ENCODE data around the gene UBA52. TPM values are rescaled to one million over a fixed set of nuclear protein-coding genes. Genes with fewer than 3 reads are reported as not detected.

UBA52 gene
- 959 and 1,184 TPM in 2 replicates for total RNA-seq (2016; rRNA removed; fragmentation: Illumina TruSeq; extraction: Trizol)
- 1,298 and 1,315 TPM in 2 replicates for total RNA-seq (2016; cell fraction: cytosol; rRNA removed; fragmentation: Illumina TruSeq; extraction: Trizol; ENCODE audit: low read depth)
- 938 and 1,264 TPM in 2 replicates for total RNA-seq (2016; cell fraction: insoluble cytoplasmic fraction; rRNA removed; fragmentation: Illumina TruSeq; extraction: Trizol)
- total RNA-seq (2016; cell fraction: membrane; rRNA removed; fragmentation: Illumina TruSeq; extraction: Trizol), result 1,565 and 1,724 TPM in 2 replicates
- total RNA-seq (2016; cell fraction: nucleus; rRNA removed; fragmentation: Illumina TruSeq; extraction: Trizol), result 276 and 314 TPM in 2 replicates
- 1,655 and 1,782 TPM in 2 replicates for polyA plus RNA-seq (2011; rRNA removed)
- polyA plus RNA-seq (2011; cell fraction: cytosol; rRNA removed), result 2,000 and 3,037 TPM in 2 replicates
- 482 and 607 TPM in 2 replicates for polyA plus RNA-seq (2011; cell fraction: nucleus; rRNA removed)
- polyA plus RNA-seq (2012), result 1,641 and 1,658 TPM in 2 replicates
- polyA plus RNA-seq (2016; cell fraction: cytosol; fragmentation: Illumina TruSeq; extraction: Trizol; ENCODE audit: low read depth), result 1,864 and 1,905 TPM in 2 replicates
- 1,524 and 1,536 TPM in 2 replicates for polyA plus RNA-seq (2016; cell fraction: insoluble cytoplasmic fraction; fragmentation: Illumina TruSeq; extraction: Trizol; ENCODE audit: low read depth)
- 2,008 and 2,053 TPM in 2 replicates for polyA plus RNA-seq (2016; cell fraction: membrane; fragmentation: Illumina TruSeq; extraction: Trizol; ENCODE audit: low read depth)
- polyA plus RNA-seq (2016; cell fraction: nucleus; fragmentation: Illumina TruSeq; extraction: Trizol; ENCODE audit: insufficient read depth, low read depth), result 658 and 675 TPM in 2 replicates
- 1,990 and 2,943 TPM in 2 replicates for polyA minus RNA-seq (2011; rRNA and poly(A)+ RNA removed; ENCODE audit: low replicate concordance)
- 420 and 430 TPM in 2 replicates for polyA minus RNA-seq (2011; cell fraction: cytosol; rRNA and poly(A)+ RNA removed)
- 113 and 142 TPM in 2 replicates for polyA minus RNA-seq (2011; cell fraction: nucleus; rRNA and poly(A)+ RNA removed)
- Bru-seq, nascent RNA, result percentile 94 among the genes with signal in this experiment
- percentile 97 among the genes with signal in this experiment for BruChase-seq, experiment 1, labeled RNA remaining after a 6-hour chase
- percentile 95 among the genes with signal in this experiment for BruChase-seq, experiment 2, labeled RNA remaining after a 2-hour chase
- long read RNA-seq, experiment 1, transcript UBA52-201 (5 exons, 572 nt), result major isoform, 362 of 820 reads
- long read RNA-seq, experiment 1, transcript UBA52-202 (5 exons, 2,845 nt), result minor isoform, 221 of 820 reads
- long read RNA-seq, experiment 1, transcript UBA52-209 (4 exons, 514 nt), result minor isoform, 178 of 820 reads
- long read RNA-seq, experiment 1, partial matches to known transcripts, result 20 of 820 reads
- long read RNA-seq, experiment 1, other reads (novel, unspliced or antisense), result 30 of 820 reads
- long read RNA-seq, experiment 2, transcript UBA52-213 (5 exons, 707 nt), result minor isoform, 8 of 1,648 reads
- long read RNA-seq, experiment 2, transcript UBA52-202 (5 exons, 2,845 nt), result minor isoform, 475 of 1,648 reads
- long read RNA-seq, experiment 2, transcript UBA52-201 (5 exons, 572 nt), result minor isoform, 273 of 1,648 reads
- long read RNA-seq, experiment 2, transcript UBA52-209 (4 exons, 514 nt), result major isoform, 758 of 1,648 reads
- long read RNA-seq, experiment 2, partial matches to known transcripts, result 70 of 1,648 reads
- long read RNA-seq, experiment 2, other reads (novel, unspliced or antisense), result 56 of 1,648 reads

GRCh38 chr19:18571564-18572344 lies at the start of gene UBA52:
TSS of gene UBA52 (plus strand) at chr19:18571857. CDS start at chr19:18573301, 1,444 bp downstream.
- POLR2A ChIA-PET, result interaction anchor here (0.7 to 4.4 kb wide), 27 partner anchors 9 to 279 kb away, joined by 3 to 74 read pairs (median 4); partner anchors contain the start of genes ELL, KXD1 and REX1BD
- Histone ChIP-seq H3K27me3 (ENCODE audit: control insufficient read depth in 1 of 2, insufficient read depth in 2 of 2, low read length in 2 of 2) (no peaks in the 10 kb centered on the region; a peak in 1 of 5 replicates), H3K9me3 (ENCODE audit: low read length) (no peaks in the 10 kb centered on the region), H3K9ac (ENCODE audit: insufficient read depth, low read depth, low read length) (peak within 1 kb of the TSS; percentile 96), H3K4me3 (replicated peaks in 1 of 3; ENCODE audit: insufficient read depth in 1 of 3, low read depth in 2 of 3, low read length in 3 of 3) (peak within 1 kb of the TSS; percentile 75 to 90 (median 85)), H2AFZ (ENCODE audit: low read length) (no peak within 1 kb of the TSS), H3K79me2 (ENCODE audit: insufficient read depth, low read length) (peaks cover 21% of the 10 kb centered on the region), H3K4me2 (ENCODE audit: low read depth, low read length) (peak within 1 kb of the TSS; percentile 100), H3K4me1 (ENCODE audit: insufficient read depth, low read length) (peaks cover 20% of the 10 kb centered on the region), H3K36me3 (replicated peaks in 1 of 2; ENCODE audit: control insufficient read depth in 1 of 2, insufficient read depth in 2 of 2, low read length in 2 of 2) (peaks cover 24 to 48% of the 10 kb centered on the region in 2 experiments; a peak in 4 of 5 replicates), H3K27ac (ENCODE audit: extremely low read length, insufficient read depth, low read length) (peak within 1 kb of the TSS; percentile 75), H4K20me1 (ENCODE audit: insufficient read depth, low read length) (peaks cover 10% of the 10 kb centered on the region)
- BruUV-seq (replicated peaks), result no TSS peak
- CTCF ChIA-PET (ENCODE audit: low intra/inter-chr PET ratio, low total read pairs), result no interaction called here
- DNase-seq (ENCODE audit: low spot score), result peak; percentile 93
- peak; percentile 68 for FAIRE-seq
- in situ Hi-C loops (cut with HindIII; ENCODE audit: extremely low pct_ligation_motif_present, low pct_unique_long_range_greater_than_20kb), result no loop called here
- intact Hi-C loops (cut with micrococcal nuclease; ENCODE audit: unreplicated experiment), result loop anchor here (5.0 kb wide), 1 partner anchor 94 kb away; no protein-coding TSS in a partner anchor
- 0% methylated on average over 7 of the region's 75 CpGs for WGBS (ENCODE audit: low lambda C conversion rate)
- ATAC-seq, result peak; percentile 95
- TF ChIP-seq ZNF614 (CRISPR knock-in tag; IDR thresholded peaks at IDR 0.05; ENCODE audit: borderline replicate concordance) (peak; percentile 94), ZNF616 (CRISPR knock-in tag; IDR thresholded peaks at IDR 0.05; ENCODE audit: low read depth) (peak; percentile 70; the same call in 1 of the 2 replicates), NR2C2 (CRISPR knock-in tag; IDR thresholded peaks at IDR 0.05; ENCODE audit: borderline replicate concordance) (peak; percentile 93), TFDP2 (CRISPR knock-in tag; IDR thresholded peaks at IDR 0.05) (peak; percentile 94), ZNF562 (CRISPR knock-in tag; IDR thresholded peaks at IDR 0.05; ENCODE audit: borderline replicate concordance) (no peak), CEBPB (IDR thresholded peaks at IDR 0.05; ENCODE audit: borderline replicate concordance, low read depth, low read length) (peak; percentile 55; the same call in 1 of the 2 replicates), PREB (CRISPR knock-in tag; IDR thresholded peaks at IDR 0.05) (no peak), ZNF691 (CRISPR knock-in tag; IDR thresholded peaks at IDR 0.05; ENCODE audit: borderline replicate concordance, low read depth) (peak; percentile 90; the same call in 1 of the 2 replicates), AGO2 (optimal IDR thresholded peaks at IDR 0.05; ENCODE audit: low read depth, low read length) (peak; percentile 93)
